Liver (tissue), 9 donors: Measurements from ENCODE around the gene CDH20. TPM values are rescaled to one million over a fixed set of nuclear protein-coding genes. Genes with fewer than 3 reads are reported as not detected.

Experiments
- DNase-seq: peaks from one replicate; pipeline ENCODE4 v3.0.0-alpha.2; 2017; ENCODE audit warnings: low spot score
- H3K27ac ChIP-seq, 2 donors: one replicate each; pipeline ENCODE4 v1.7.0; 2013; ENCODE audit warnings: inconsistent platforms in 2 of 2, low read length in 2 of 2, control low read depth in 1 of 2, low read depth in 1 of 2, mild to moderate bottlenecking in 1 of 2
- H3K27me3 ChIP-seq, 4 donors: one replicate each; pipeline versions ENCODE4 v1.6.1 to v1.7.0; 2013; ENCODE audit warnings: low read length in 3 of 4, inconsistent platforms in 1 of 4, mild to moderate bottlenecking in 1 of 4, moderate library complexity in 1 of 4; ENCODE audit not compliant: control insufficient read depth in 4 of 4, insufficient read depth in 4 of 4
- H3K36me3 ChIP-seq, 4 donors: one replicate each; pipeline versions ENCODE4 v1.6.1 to v1.7.0; 2013; ENCODE audit warnings: low read length in 3 of 4, mild to moderate bottlenecking in 3 of 4, low read depth in 1 of 4, moderate library complexity in 1 of 4; ENCODE audit not compliant: control insufficient read depth in 4 of 4, insufficient read depth in 3 of 4
- H3K4me1 ChIP-seq, 4 donors: one replicate each; pipeline versions ENCODE4 v1.6.1 to v1.7.0; 2013; ENCODE audit warnings: low read length in 3 of 4, mild to moderate bottlenecking in 3 of 4, moderate library complexity in 1 of 4; ENCODE audit not compliant: control insufficient read depth in 4 of 4, insufficient read depth in 4 of 4
- H3K4me3 ChIP-seq, 3 donors: one replicate each; pipeline versions ENCODE4 v1.6.1 to v1.7.0; 2013; ENCODE audit warnings: low read length in 3 of 3, control low read depth in 1 of 3, low read depth in 1 of 3, mild to moderate bottlenecking in 1 of 3
- H3K9ac ChIP-seq, 2 donors: one replicate each; pipeline ENCODE4 v1.7.0; 2013; ENCODE audit warnings: low read length in 2 of 2, mild to moderate bottlenecking in 2 of 2, moderate library complexity in 2 of 2, control low read depth in 1 of 2, low read depth in 1 of 2
- H3K9me3 ChIP-seq, 4 donors: one replicate each; pipeline versions ENCODE4 v1.6.1 to v1.7.0; 2013; ENCODE audit warnings: low read length in 3 of 4; ENCODE audit not compliant: control insufficient read depth in 4 of 4
- EGR1 ChIP-seq, 2 donors: IDR thresholded peaks; 2 replicates each; pipeline ENCODE4 v1.6.1; 2016 to 2018; ENCODE audit warnings: antibody characterized with exemption in 2 of 2, low read depth in 2 of 2
- FOXA2 ChIP-seq: IDR thresholded peaks from 2 replicates; pipeline ENCODE4 v1.6.1; 2016; ENCODE audit warnings: antibody characterized with exemption
- GABPA ChIP-seq, 2 donors: IDR thresholded peaks in 1 of 2; conservative IDR thresholded peaks in 1 of 2; 2 replicates each; pipeline ENCODE4 v1.6.1; 2016; ENCODE audit warnings: antibody characterized with exemption in 2 of 2, mild to moderate bottlenecking in 1 of 2, moderate library complexity in 1 of 2
- HNF4A ChIP-seq, 2 donors: conservative IDR thresholded peaks; 2 replicates each; pipeline ENCODE4 v1.6.1; 2016; ENCODE audit warnings: antibody characterized with exemption in 2 of 2, mild to moderate bottlenecking in 2 of 2
- HNF4G ChIP-seq: IDR thresholded peaks from 2 replicates; pipeline ENCODE4 v1.6.1; 2016; ENCODE audit warnings: antibody characterized with exemption
- JUND ChIP-seq, 2 donors: IDR thresholded peaks; 2 replicates each; pipeline ENCODE4 v1.6.1; 2016; ENCODE audit warnings: antibody characterized with exemption in 2 of 2
- NR2F2 ChIP-seq: IDR thresholded peaks from 2 replicates; pipeline ENCODE4 v1.6.1; 2016; ENCODE audit warnings: antibody characterized with exemption
- RAD21 ChIP-seq, 2 donors: IDR thresholded peaks; 2 replicates each; pipeline ENCODE4 v1.6.1; 2016; ENCODE audit warnings: antibody characterized with exemption in 2 of 2, mild to moderate bottlenecking in 2 of 2
- RXRA ChIP-seq, 2 donors: IDR thresholded peaks; 2 replicates each; pipeline ENCODE4 v1.6.1; 2017 to 2018; ENCODE audit warnings: antibody characterized with exemption in 2 of 2, mild to moderate bottlenecking in 1 of 2
- SP1 ChIP-seq: IDR thresholded peaks from 2 replicates; pipeline ENCODE4 v1.6.1; 2018; ENCODE audit warnings: antibody characterized with exemption, mild to moderate bottlenecking
- TAF1 ChIP-seq: conservative IDR thresholded peaks from 2 replicates; pipeline ENCODE4 v1.6.1; 2016; ENCODE audit warnings: antibody characterized with exemption, mild to moderate bottlenecking
- YY1 ChIP-seq: IDR thresholded peaks from 2 replicates; pipeline ENCODE4 v1.6.1; 2016; ENCODE audit warnings: antibody characterized with exemption, mild to moderate bottlenecking
- WGBS: extraction: QIAGEN DNeasy Blood & Tissue Kit; methylation state at CpG from one replicate; pipeline ENCODE4 v1.1.7; 2013; 5-methylcytosine and 5-hydroxymethylcytosine counted together
- polyA plus RNA-seq, 2 donors: library from polyadenylated mRNA; stranded (reverse) in 1 of 2; unstranded in 1 of 2; fragments of 200-250 nt in 1 of 2; fragments of >200 nt in 1 of 2; fragmentation: Nextera tagmentation in 1 of 2; extraction: Ambion mirVana in 1 of 2; gene quantifications; one replicate each; pipeline versions ENCODE4 v1.2.1 to v1.2.3, GENCODE V29; 2013 to 2015
- total RNA-seq, 2 donors: library from RNA; depleted of rRNA; stranded (reverse); fragments of >200 nt; gene quantifications; one replicate each; pipeline ENCODE4 v1.2.3, GENCODE V29; 2014
- TF ChIP-seq, protein P1 (sequence below): fragments of 150-350 bp; IDR thresholded peaks from 2 replicates; pipeline ENCODE4 v1.5.1; 2017; ENCODE audit warnings: improper control_type of control experiment, low read depth, low read length; ENCODE audit not compliant: missing input control
- TF ChIP-seq, protein P2 (sequence below): IDR thresholded peaks from 2 replicates; pipeline ENCODE4 v1.6.1; 2016; ENCODE audit warnings: antibody characterized with exemption
- TF ChIP-seq, protein P3 (sequence below): IDR thresholded peaks from 2 replicates; pipeline ENCODE4 v1.6.1; 2016; ENCODE audit warnings: antibody characterized with exemption, mild to moderate bottlenecking
- TF ChIP-seq, protein P4 (sequence below): IDR thresholded peaks from 2 replicates; pipeline ENCODE4 v1.6.1; 2016; ENCODE audit warnings: antibody characterized with exemption
- TF ChIP-seq, protein P5 (sequence below): IDR thresholded peaks from 2 replicates; pipeline ENCODE4 v1.6.1; 2016; ENCODE audit warnings: antibody characterized with exemption
- donor health status: healthy.
- donor health status: healthy.
- donor health status: healthy.
- donor health status: healthy.
- donor health status: healthy.

CDH20 gene
- total and polyA plus RNA-seq, 4 donors: 0.08 to 0.11 (median 0.09) TPM; not detected in 1

DNA sequence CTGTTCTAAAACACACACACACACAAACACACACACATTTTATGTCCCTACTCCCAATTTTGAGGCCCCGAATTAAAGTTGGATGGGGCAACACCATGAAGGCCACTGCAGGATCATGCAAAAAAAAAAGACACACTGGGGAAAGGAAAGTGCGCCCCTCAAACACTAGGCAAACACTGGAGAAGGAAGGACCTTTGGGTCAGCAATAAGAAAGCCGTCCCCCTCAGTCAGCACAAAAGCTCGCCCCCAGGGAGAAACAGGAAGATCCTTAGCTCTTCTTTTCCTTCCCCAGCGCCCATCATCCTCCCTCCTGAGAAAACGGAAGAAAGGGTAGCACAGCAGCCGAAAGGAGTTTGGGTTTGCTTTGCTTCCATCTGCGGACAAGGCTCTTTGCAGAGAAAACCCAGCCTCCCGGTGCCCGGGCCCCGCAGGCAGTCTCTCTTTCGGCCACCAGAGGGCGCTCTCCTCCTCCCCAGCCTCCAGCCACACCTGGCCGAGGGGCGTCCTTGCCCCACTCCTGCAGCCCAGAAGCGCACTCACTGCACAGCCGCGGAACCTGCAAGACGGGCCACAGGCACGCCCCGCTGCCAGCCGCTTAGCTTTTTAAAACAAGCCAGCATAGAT lies 248.5 kb downstream of the CDH20 start:
- Histone ChIP-seq H3K27me3 (no peaks in the 10 kb centered on the region), H3K9ac (peak overlapping the region in 1 of 2 donors; percentile 35), H3K36me3 (no peaks in the 10 kb centered on the region), H3K4me1 (peaks cover 0 to 12% (median 8%) of the 10 kb centered on the region in 4 donors), H3K4me3 (peak overlapping the region in 2 of 3 donors; percentile 48 to 53), H3K9me3 (no peaks in the 10 kb centered on the region), H3K27ac (no peak overlapping the region)
- peak; percentile 85 for DNase-seq
- peak; percentile 90 to 94 for TF ChIP-seq RAD21 (IDR thresholded peaks at IDR 0.05)
- no peak for TF ChIP-seq FOXA2
- TF ChIP-seq, protein P1, sequence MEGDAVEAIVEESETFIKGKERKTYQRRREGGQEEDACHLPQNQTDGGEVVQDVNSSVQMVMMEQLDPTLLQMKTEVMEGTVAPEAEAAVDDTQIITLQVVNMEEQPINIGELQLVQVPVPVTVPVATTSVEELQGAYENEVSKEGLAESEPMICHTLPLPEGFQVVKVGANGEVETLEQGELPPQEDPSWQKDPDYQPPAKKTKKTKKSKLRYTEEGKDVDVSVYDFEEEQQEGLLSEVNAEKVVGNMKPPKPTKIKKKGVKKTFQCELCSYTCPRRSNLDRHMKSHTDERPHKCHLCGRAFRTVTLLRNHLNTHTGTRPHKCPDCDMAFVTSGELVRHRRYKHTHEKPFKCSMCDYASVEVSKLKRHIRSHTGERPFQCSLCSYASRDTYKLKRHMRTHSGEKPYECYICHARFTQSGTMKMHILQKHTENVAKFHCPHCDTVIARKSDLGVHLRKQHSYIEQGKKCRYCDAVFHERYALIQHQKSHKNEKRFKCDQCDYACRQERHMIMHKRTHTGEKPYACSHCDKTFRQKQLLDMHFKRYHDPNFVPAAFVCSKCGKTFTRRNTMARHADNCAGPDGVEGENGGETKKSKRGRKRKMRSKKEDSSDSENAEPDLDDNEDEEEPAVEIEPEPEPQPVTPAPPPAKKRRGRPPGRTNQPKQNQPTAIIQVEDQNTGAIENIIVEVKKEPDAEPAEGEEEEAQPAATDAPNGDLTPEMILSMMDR: peak; percentile 95
- no peak for TF ChIP-seq NR2F2
- 8% methylated on average over 22 of the region's 22 CpGs for WGBS

DNA sequence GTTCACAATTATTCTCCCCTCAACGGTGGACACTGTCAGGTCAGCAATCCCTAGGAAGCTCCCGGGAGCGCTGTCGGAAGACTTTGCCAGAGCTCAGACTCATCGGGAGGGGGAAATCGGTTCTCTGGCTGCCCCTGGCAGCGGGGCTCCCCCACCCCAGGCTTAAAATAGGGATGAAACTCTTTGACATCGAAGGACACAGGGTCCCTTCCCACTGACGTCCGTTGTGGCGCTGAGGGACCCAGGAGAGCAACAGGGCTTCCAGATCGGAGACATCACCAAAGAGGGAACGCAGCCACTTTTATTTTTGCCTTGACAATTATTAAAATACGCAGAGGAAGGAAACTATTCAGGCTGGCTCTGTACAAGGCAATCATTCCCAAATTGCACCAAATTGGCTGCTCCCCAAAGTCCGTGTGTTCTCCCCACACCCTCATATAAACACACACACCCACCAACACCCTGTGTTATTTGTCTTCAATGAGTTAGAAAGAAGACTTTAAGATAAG lies 249.0 kb downstream of the CDH20 start:
- H3K27ac ChIP-seq: no peak overlapping the region
- TF ChIP-seq RAD21 (IDR thresholded peaks at IDR 0.05): peak; percentile 2 to 48
- no peak for TF ChIP-seq EGR1 (IDR thresholded peaks at IDR 0.05; ENCODE audit: low read depth in 2 of 2)
- no peak for DNase-seq
- no peaks in the 10 kb centered on the region for H3K27me3 ChIP-seq
- 21% methylated on average over 15 of the region's 15 CpGs for WGBS
- peaks cover 0 to 12% (median 8%) of the 10 kb centered on the region in 4 donors for H3K4me1 ChIP-seq
- no peaks in the 10 kb centered on the region for H3K9me3 ChIP-seq
- H3K9ac ChIP-seq: peak overlapping the region in 1 of 2 donors; percentile 35
- H3K36me3 ChIP-seq: no peaks in the 10 kb centered on the region
- peak overlapping the region in 2 of 3 donors; percentile 48 to 53 for H3K4me3 ChIP-seq

DNA sequence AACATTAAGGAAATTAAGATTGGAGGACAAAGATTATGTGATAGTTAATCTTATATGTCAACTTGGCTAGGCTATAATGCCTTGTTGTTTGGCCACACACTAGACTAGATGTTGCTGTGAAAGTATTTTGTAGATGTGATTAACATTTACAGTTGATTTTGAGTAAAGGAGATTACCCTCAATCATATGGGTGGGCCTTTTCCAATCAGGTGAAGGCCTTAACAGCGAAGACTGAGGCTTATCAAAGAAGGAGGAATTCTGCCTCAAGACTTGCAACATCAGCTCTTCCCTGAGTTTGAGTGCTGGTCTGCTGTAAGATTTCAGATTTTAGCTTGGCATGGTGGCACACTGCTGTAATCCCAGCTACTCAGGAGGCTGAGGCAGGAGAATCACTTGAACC lies 250.3 kb downstream of the CDH20 start:
- H3K4me3 ChIP-seq: no peak overlapping the region
- no peak overlapping the region for H3K9ac ChIP-seq
- DNase-seq: no peak
- no peaks in the 10 kb centered on the region for H3K27me3 ChIP-seq
- no peaks in the 10 kb centered on the region for H3K36me3 ChIP-seq
- 93% methylated on average over 1 of the region's 1 CpG for WGBS
- no peak overlapping the region for H3K27ac ChIP-seq
- TF ChIP-seq SP1 (no peak), JUND (IDR thresholded peaks at IDR 0.05) (no peak), FOXA2 (no peak), HNF4A (conservative IDR thresholded peaks at IDR 0.05) (no peak), TAF1 (no peak), RXRA (IDR thresholded peaks at IDR 0.05) (no peak), HNF4G (no peak), GABPA (IDR thresholded peaks at IDR 0.05 in 1 of 2, conservative IDR thresholded peaks at IDR 0.05 in 1 of 2) (no peak), NR2F2 (no peak), EGR1 (IDR thresholded peaks at IDR 0.05; ENCODE audit: low read depth in 2 of 2) (no peak), YY1 (no peak), RAD21 (IDR thresholded peaks at IDR 0.05) (no peak)
- TF ChIP-seq, protein P2, sequence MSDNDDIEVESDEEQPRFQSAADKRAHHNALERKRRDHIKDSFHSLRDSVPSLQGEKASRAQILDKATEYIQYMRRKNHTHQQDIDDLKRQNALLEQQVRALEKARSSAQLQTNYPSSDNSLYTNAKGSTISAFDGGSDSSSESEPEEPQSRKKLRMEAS: no peak
- TF ChIP-seq, protein P1: no peak
- TF ChIP-seq, protein P3, sequence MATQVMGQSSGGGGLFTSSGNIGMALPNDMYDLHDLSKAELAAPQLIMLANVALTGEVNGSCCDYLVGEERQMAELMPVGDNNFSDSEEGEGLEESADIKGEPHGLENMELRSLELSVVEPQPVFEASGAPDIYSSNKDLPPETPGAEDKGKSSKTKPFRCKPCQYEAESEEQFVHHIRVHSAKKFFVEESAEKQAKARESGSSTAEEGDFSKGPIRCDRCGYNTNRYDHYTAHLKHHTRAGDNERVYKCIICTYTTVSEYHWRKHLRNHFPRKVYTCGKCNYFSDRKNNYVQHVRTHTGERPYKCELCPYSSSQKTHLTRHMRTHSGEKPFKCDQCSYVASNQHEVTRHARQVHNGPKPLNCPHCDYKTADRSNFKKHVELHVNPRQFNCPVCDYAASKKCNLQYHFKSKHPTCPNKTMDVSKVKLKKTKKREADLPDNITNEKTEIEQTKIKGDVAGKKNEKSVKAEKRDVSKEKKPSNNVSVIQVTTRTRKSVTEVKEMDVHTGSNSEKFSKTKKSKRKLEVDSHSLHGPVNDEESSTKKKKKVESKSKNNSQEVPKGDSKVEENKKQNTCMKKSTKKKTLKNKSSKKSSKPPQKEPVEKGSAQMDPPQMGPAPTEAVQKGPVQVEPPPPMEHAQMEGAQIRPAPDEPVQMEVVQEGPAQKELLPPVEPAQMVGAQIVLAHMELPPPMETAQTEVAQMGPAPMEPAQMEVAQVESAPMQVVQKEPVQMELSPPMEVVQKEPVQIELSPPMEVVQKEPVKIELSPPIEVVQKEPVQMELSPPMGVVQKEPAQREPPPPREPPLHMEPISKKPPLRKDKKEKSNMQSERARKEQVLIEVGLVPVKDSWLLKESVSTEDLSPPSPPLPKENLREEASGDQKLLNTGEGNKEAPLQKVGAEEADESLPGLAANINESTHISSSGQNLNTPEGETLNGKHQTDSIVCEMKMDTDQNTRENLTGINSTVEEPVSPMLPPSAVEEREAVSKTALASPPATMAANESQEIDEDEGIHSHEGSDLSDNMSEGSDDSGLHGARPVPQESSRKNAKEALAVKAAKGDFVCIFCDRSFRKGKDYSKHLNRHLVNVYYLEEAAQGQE: no peak
- TF ChIP-seq, protein P4, sequence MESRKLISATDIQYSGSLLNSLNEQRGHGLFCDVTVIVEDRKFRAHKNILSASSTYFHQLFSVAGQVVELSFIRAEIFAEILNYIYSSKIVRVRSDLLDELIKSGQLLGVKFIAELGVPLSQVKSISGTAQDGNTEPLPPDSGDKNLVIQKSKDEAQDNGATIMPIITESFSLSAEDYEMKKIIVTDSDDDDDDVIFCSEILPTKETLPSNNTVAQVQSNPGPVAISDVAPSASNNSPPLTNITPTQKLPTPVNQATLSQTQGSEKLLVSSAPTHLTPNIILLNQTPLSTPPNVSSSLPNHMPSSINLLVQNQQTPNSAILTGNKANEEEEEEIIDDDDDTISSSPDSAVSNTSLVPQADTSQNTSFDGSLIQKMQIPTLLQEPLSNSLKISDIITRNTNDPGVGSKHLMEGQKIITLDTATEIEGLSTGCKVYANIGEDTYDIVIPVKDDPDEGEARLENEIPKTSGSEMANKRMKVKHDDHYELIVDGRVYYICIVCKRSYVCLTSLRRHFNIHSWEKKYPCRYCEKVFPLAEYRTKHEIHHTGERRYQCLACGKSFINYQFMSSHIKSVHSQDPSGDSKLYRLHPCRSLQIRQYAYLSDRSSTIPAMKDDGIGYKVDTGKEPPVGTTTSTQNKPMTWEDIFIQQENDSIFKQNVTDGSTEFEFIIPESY: no peak
- TF ChIP-seq, protein P5, sequence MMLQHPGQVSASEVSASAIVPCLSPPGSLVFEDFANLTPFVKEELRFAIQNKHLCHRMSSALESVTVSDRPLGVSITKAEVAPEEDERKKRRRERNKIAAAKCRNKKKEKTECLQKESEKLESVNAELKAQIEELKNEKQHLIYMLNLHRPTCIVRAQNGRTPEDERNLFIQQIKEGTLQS: no peak
- peaks cover 0 to 12% (median 8%) of the 10 kb centered on the region in 4 donors for H3K4me1 ChIP-seq
- H3K9me3 ChIP-seq: no peaks in the 10 kb centered on the region
